CD8-positive, alpha-beta T cell (primary cell): ENCODE data around the gene BAG3. TPM values are rescaled to one million over a fixed set of nuclear protein-coding genes. Genes with fewer than 3 reads are reported as not detected.

Source experiments
- total RNA-seq, 46 experiments: library from RNA in 2 of 46; stranded (reverse) in 2 of 46; gene quantifications; one replicate each; pipeline ENCODE4 v1.2.3 and lab custom pipeline; 2021 to 2026

BAG3 gene
- total RNA-seq, 2 experiments from 2014 or later = 20.6 to 21.8 TPM

Other genes starting within 250 kb of the BAG3 start
- 100 to 1,000 TPM; 145 to 152 TPM for gene RGS10, start 108.7 kb upstream of the BAG3 start, total RNA-seq
- gene TIAL1, start 54.4 kb upstream of the BAG3 start, total RNA-seq = 100 to 1,000 TPM; 159 to 172 TPM
- gene INPP5F, start 74.7 kb downstream of the BAG3 start, total RNA-seq = 1 to 10 TPM; 3.8 to 6.5 TPM
- gene MCMBP, start 221.5 kb downstream of the BAG3 start, total RNA-seq = 10 to 100 TPM; 21.0 to 21.2 TPM
- gene SEC23IP, start 241.3 kb downstream of the BAG3 start, total RNA-seq = 10 to 100 TPM; 16.2 to 19.8 TPM